DMS79 (cell line): ENCODE measurements around the gene TNPO2.
"Not testable (repeated sequence)": the region's sequence is repeated elsewhere in the genome, so short reads cannot be mapped to it uniquely, and the experiment has no call there.

Experiments used
- DNase-seq: peaks from one replicate; lab custom pipeline; 2025; lab: John Stamatoyannopoulos, UW

The TNPO2 gene

DNA sequence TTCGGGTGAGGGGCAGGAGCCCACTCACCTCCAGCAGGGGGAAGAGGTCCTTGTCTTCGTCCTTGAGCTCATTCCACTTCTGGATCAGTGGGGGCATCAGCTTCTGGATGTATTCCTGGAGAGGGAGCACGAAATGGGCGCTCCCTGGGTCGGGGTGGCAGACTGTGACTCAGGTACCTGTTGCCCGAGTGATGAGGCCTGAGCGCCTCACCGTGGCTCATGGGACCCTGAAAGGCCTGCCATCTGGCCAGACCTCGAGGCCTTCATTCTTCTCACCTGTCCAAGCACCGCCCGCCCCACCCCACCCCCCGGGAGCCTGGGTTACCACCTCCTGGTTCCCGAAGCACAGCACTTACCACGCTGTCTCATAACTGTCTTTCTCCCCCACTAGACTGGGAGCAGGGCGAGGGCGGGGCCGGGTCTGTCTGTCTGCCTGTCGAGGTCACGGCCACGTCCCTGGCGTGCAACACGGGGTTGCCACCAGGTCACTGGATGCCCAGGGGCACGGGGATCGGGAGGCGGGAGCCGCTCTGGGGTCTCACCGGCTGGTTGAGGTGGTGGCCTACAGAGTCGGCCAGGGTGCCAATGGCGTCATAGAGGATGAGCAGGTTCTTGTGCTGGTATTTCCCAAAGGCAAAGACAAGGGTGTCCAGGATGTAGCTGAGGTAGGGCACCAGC, 17.9 kb downstream of the TNPO2 start:
- no peak for DNase-seq

DNA sequence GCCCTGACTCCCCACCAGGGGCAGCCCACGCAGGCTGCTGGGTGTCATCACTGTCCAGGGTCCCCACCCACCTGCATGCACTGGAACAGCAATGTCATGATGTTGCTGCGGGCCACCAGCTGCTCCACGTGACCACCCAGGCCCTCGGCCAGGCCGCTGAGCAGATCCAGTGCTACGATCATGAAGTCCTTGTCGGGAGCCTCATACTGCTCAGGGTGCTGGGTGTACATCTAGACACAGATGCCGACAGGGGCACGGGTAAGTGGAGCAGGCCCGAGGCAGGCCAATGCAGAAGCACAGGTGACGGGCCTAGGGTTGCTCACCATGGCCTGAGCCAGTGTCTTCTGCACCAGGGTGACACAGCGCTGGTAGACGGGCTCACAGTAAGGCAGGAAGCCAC, 18.6 kb downstream of the TNPO2 start:
- DNase-seq = no peak

DNA sequence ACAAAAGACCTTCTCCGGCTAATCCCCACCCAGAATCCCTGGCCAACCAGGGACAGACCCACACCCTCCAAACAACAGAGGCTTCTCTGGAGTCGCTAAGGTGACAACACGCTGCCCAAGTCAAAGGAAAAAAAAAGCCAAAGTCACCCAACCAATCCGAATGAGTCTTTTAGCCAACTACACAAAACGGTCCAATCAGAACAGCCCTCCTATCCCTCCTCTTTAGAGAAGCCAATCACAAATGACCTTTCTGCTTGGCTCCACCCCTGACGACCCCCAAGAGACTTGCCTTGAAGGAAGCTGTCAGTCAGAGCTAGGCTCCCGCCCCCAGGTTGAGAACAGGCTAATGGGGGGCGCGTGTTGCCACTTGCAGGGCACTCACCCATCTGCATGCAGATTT, 20.7 kb downstream of the TNPO2 start:
- no peak for DNase-seq

DNA sequence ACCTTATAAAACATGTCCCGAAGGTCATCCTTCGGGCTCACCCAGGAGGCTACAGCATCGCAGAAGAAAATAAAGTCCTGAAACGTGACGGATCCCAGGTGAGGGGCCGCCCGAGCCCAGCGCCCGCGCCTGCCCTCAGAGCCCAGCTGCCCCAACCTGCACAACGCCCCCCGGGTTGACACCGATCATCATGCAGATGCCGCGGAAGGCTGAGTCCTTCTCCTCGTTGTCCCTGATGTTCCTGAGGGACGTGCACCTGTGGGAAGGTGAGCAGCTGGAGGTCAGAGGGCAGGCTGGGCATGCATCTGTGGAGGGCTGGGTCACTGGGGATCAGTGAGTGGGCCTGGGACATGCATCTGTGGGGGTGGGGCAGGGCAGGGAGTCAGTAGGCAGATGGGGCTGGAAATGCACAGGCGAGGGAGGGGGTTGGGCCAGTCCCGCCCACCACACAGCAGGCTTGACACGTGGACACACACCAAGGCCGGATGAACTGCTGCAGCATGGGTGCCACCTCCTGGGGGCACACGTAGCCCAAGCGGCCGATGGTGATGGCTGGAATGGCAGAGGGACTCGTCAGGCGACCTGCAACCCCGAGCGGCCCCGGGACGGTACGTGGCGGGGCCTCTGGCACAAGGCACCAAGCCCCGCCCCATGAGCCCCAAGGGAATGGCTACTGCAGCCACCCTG, 22.0 kb downstream of the TNPO2 start:
- DNase-seq = no peak

DNA sequence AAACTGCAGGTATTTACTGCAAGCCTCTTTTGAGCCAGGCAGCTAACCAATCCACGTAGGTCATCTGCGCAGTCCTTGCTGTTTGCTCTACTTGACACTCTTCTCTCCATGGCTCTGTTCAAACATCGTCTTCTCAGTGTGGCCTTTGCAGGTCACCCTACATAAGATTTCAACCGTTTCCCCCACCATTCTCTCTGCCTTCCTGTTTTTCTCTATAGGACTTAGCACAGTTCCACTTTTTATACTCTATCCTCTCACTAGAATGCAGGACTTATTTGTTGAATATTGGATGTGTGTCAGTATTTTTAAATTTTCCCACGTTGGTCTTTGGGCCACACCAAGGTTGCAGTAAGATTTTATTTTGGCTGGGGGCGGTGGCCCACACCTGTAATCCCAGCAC, 25.6 kb downstream of the TNPO2 start:
- DNase-seq = no peak

DNA sequence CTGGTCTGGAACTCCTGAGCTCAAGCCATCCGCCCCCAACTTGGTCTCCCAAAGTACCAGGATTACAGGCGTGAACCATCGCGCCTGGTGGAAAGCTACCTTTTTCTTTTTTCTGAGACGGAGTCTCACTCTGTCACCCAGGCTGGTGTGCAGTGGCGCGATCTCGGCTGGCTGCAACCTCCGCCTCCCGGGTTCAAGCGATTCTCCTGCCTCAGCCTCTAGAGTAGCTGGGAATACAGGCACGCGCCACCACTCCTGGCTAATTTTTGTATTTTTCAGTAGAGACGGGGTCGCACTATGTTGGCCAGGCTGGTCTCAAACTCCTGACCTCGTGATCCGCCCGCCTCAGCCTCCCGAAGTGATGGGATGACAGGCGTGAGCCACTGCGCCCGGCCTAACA, 26.3 kb downstream of the TNPO2 start:
- not testable (repeated sequence) for DNase-seq

DNA sequence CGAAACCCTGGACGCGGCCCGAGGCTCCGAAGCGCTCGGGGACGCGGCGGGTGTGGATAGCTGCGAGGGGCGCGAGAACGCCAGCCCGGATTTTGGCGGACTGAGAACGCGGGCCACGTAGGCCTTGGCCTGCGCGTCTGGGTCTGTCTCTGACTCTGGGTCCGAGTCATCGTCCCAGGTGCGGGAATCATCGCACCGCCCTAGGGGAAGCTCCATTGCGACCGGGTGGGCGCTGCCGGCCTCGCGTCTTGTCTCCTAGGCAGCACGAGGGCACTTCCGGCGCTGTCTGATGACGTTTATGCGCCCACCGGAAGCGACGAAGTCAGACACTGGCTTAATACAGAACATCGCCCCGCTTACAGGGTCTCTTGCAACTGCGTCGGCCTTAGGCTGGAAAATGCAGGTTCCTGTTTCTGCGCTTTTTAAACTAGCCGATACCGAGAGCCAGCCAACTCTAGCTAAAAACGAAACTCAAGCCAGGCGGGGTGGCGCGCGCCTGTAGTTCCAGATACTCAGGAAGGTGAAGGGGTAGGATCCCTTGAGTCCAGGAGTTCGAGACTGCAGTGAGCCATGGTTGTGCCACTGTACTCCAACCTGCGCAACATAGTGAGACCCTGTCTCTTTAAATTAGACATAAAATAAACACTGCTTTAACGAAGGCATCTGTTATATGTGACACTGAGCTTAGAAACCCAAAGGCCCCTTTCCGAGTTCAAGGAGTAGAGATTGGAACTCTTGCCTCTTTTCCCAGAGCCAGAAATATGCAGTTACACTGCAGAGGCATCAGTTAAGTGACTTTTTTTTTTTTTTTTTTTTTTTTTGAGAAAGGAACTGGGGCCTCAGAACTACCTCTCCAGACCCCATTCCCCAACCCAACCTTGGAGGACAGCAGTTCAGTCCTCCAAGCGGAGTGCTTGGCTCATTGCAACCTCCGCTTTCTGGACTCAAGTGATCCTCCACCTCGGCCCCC, 27.1 kb downstream of the TNPO2 start, which contains the start of gene FBXW9:
FBXW9 (minus strand) TSS at position 266 of the 970 bp plus-strand sequence; CDS start at position 216, 50 bp downstream.
- DNase-seq = peak; percentile 93

DNA sequence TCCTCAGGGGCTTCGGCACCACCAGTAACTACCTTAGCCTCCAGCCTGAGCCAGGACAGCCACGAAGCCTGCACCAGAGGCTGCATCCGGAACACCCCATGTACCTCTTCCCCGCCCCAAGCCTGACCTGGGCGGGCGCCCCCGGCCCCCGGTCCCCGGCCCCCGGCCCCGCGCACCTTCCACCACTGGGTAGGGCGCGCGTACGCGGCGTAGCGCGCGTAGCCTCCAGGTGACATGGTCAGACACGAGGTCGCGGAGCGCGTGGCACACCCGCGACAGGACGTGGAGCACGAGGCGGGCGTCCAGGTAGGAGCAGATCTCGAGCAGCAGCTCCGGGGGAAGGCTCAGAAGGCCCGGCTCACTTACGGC, 27.8 kb downstream of the TNPO2 start:
- no peak for DNase-seq

DNA sequence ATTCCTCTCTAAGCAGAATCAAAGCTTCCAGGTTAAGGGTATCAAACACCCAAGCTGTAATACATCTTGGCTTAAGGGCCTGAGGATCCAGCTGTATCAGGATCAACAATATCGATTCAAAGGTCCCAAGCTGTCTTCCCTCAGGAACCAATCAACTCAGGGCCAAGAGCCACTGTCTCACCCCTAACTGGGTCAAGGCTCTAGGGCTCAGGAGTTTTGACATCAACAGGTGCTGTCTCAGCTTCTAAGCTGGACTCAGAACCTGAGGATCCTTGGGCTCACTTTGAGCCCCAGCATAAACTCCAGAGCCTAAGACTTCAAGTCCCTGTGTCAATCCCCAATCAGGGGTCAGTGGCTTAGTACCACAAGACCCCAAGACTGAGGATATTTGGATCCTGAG, 28.2 kb downstream of the TNPO2 start:
- DNase-seq = no peak

DNA sequence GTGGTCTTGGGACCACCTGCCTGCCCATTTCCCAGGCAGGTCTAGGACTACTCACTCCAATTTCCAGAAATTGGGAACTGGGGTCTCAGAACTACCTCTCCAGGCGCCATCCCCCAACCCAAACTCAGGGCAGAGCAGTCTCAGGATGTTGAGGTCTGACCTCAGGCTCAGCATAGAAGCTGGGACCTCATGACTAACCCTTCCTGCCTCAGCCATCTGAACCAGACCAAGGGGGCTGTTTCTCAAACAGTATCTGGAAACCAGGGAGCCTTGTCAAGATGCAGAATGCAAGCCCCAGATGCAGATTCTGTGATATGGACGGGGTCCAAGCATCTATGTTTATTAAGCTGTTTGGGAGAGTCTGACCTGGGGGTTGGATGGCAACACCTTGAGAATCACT, 28.6 kb downstream of the TNPO2 start:
- no peak for DNase-seq

DNA sequence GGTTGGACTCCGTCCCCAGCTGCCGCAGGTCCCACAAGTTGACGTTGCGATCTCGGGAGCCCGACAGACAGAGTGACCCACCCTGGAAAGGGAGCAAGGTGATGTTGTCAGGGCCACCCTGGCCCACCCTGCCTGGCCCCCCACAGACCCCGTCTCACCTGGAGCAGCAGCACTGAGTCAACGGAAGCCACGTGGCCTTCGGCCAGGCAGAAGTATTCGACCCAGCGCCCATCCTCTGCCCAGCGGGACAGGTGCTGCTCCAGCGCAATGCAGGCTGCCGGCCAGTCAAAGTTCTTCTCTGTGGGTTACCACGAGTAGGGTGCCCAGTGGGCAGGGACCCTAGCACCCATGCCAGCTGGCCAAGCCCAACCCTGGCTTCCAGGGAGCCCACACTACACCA, 29.1 kb downstream of the TNPO2 start:
- DNase-seq = no peak

DNA sequence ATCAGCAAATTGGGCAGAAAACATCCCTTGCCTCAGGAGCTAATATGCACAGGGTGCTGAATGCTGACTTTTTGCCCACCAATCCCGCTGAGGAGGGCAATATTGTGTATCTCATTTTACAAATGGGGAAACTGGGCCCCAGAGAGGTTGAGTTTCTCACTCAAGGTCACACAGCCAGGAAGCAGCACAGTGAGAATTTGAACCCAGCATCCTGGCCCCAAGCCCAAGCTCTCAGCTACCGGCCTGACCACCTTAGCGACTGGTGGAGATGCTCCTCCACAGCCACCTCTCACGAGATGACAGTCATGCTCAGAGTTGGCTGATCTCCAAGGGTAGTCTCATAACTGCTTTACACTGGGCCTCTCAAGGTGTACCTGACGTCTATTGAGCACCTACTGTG, 30.8 kb downstream of the TNPO2 start:
- DNase-seq = no peak

DNA sequence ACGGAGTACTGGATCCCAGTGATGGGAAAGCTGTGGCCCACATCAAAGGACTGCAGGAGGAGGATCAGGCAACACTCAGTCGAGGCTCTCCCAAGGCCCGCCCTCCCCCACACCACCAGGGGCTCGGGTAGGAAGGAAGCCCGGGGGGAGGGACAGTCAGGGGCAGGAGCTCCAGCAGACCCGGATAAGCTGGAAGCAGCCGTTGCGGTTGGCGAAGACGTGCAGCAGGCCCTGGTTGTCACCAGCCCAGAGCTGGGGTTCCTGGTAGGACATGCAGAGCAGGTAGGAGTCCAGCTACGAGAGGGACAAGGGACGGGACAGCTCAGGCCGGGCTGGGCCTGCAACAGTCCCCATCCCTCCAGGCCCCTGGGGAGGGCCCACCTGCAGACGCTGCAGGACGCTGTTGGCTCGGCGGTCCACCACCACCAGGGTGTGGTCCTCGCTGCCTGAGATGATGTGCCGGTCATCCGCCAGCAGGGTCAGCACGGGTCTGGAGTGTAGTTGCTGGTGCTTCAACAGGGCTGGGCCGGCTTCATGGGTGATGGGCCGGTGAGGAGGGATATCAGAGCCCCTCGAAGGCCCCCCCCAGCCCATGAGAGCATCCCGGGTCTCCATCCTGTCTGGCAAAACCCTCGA, 34.0 kb downstream of the TNPO2 start:
- DNase-seq = no peak

DNA sequence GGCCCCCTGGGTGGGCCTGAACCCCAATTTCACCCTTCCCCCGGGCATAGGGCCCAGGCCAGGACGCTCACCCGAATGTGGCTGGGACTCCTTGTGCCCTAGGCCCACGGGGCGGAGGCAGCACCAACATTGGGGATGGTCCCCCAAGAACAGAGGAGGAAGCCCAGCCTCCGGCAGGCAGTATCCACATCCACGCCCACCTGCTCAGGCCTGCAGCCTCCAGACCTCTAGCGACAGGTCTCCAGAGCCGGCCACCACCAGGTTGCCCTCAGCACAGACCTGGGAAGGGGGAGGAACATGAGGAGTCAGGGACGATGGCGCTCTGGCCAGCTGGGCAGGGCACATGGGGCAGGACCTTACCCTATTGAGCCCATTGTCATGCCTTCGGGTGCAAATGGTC, 34.7 kb downstream of the TNPO2 start:
- DNase-seq = no peak

DNA sequence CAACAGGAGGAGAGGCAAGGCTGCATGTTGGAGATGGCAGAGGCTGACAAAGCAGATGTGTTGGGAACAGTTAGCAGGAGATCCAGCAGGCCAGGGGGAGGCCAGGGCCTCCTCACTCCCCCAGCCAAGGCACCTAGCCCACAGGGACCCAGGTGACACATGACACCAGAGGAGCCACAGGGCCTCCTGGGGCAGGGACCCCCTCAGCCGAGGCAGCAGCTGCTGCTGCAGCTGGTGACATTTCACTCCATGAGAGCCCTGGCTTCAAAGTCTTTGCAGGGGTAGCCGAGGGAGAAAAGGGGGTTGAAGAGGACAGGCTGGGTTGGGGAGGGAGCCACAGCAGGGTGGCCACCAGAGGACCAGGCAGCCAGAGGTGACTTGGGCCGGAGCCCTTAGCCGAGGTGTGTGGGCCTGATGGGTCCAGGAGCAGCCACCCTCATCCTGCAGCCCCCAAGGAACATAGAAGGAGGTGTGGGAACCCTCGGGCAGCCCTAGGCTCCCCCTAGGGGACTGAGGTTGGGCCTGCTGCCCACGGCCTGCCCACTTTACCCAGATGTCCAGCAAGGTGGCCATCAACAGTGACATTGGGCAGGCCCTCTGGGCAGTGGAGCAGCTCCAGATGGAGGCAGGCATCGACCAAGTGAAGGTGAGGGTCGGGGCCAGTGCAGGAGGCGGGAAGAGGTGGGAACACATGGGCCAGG, 36.1 kb downstream of the TNPO2 start, which contains the start of gene GNG14:
GNG14 (plus strand) TSS at position 503 of the 701 bp plus-strand sequence; CDS start at position 554, 51 bp downstream.
- DNase-seq = no peak

DNA sequence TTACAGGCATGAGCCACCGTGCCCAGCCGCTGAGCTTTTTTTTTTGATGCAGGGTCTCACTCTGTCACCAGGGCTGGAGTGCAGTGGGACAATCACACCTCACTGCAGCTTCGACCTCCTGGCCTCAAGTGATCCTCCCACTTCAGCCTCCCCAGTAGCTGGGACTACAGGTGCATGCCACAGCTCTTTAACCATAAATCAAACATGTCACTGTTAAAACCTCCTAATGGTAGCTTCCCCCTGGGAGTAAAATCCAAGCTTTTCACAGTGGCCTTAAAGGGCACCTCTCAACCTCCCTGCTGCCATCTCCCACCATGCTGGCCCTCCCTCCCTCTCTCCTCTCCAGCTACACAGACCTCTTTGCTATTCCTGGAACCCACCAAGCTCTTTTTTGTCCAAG, 37.9 kb downstream of the TNPO2 start:
- DNase-seq = no peak

DNA sequence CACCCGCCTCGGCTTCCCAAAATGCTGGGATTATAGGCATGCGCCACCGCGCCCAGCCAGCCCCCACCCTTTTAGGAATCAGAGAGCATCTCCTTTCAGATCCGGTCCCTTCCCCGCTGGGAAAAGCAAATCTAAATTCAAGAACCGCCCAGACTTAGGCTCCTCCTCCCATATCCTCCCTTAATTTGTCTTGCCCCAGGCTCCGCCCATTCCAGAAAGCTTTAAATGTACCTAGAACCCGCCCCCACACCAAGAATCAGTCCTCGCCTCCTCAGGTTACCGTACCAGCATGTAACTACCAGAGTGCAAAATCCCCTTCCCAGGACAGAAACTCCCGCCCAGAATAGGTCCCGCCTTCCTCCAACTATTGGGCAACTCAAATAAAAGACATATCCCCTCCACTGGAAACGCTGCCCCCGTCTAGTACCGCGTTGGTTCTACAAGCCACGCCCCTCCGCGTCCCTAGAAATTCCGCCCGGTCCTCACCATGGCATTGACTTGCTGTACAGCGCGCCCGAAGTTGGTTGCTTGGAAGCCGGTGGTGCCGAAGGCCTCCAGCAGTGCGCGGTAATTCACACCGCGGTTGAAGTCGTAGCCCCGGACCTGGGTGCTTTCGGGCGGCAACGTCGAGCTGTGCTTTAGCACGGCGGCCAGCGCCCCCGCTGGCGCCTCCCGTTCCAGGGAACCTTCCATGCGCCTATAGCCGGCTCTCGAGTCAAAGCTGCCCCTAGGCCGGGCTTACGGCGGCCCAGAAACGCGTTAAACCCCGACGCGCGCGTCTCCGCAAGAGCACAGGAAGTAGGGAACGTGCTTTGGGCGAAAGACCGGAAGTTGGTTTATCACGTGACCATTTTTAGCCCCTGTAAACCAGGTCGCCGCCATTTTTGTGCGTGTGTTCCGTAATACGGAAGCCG, 42.4 kb downstream of the TNPO2 start, which contains the start of gene DHPS:
DHPS (minus strand) TSS at position 807 of the 914 bp plus-strand sequence; CDS start at position 693, 114 bp downstream.
- peak; percentile 96 for DNase-seq

DNA sequence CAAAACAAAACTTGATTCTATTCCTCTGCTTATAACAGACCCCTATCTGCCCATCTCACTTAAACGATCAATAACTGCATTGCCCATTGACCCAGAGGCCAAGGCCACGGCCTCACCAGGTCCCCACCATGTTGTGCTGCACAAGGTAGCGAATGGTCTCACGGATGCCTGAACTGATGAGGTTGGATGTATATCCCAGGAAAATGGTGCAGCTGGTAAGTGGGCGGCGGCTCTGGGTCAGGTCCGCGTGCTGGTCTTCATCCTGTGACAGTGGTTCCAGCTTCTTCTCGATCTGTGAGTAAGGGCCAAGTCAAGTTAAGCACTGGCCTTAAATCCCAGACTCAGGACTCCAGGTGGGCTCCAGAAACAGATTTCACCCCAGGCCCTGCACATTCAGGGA, 43.7 kb downstream of the TNPO2 start:
- no peak for DNase-seq

DNA sequence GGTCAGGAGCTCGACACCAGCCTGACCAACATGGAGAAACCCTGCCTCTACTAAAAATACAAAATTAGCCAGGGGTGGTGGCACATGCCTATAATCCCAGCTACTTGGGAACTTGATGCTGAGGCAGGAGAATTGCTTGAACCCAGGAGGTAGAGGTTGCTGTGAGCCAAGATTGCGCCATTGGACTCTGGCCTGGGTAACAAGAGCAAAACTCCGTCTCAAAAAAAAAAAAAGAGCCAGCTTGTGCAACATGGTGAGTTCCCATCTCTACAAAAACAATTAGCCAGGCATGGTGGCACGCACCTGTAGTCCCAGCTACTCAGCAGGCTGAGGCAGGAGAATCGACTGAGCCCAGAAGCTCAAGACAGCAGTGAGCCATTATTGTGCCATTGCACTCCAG, 45.7 kb downstream of the TNPO2 start:
- not testable (repeated sequence) for DNase-seq

DNA sequence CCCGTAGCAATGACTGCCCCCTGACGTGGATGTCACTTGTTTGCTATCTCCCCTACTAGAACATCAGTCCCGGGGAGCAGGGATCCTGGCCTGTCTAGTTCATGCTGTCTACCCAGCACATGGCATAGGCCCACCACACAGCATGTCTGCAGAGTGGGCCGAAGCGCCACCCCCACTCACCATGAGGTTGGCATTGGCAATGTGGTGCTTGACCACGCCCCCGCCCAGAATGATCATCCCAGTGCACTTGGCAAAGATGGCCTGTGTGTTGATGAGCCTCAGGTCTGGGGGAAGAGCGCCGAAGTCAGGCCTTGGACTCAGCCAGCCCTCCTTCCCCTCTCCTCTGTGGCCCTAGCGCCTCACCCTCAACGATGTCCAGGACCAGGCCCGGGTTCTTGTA, 46.8 kb downstream of the TNPO2 start:
- DNase-seq = no peak
